ENCODE data around the gene ZBTB17. TPM values are rescaled to one million over a fixed set of nuclear protein-coding genes. Genes with fewer than 3 reads are reported as not detected.

ZBTB17 gene
- total and polyA plus RNA-seq, 12 donors = 16.4 to 54.9 (median 20.8) TPM

DNA sequence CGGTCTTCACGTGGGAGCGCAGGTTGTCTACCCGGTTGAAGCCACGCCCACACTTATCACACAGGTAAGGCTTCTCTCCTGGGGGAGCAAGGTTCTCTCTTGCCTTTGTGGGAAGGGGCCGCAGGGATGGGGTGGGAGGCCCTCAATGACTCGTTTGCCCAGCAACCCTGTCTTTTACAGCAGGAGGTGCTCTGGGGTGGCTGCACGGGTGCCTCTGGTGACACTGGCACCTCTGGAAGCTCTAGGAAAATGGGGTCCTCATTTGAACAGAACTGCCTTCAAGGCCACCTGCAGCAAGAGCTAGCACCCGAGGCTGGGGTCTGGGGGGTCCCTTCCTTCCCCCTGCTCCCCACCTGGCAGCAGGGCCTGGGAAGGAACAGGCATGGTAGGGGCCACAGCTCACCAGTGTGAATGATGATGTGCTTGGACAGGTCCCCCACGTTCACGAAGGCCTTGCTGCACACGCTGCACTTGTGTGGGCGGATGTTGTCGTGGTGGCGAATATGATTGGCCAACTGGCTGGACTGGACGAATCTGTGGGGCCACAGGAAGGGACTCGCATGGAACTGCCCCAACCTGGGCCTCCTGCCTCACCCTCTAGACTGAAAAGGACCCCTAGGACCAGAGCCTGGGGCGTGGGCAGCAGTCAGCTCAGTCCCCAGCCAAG, 33.1 kb downstream of the ZBTB17 start:
- no peak overlapping the region for H3K27ac ChIP-seq
- ATAC-seq (no peak), DNase-seq (no peak)

DNA sequence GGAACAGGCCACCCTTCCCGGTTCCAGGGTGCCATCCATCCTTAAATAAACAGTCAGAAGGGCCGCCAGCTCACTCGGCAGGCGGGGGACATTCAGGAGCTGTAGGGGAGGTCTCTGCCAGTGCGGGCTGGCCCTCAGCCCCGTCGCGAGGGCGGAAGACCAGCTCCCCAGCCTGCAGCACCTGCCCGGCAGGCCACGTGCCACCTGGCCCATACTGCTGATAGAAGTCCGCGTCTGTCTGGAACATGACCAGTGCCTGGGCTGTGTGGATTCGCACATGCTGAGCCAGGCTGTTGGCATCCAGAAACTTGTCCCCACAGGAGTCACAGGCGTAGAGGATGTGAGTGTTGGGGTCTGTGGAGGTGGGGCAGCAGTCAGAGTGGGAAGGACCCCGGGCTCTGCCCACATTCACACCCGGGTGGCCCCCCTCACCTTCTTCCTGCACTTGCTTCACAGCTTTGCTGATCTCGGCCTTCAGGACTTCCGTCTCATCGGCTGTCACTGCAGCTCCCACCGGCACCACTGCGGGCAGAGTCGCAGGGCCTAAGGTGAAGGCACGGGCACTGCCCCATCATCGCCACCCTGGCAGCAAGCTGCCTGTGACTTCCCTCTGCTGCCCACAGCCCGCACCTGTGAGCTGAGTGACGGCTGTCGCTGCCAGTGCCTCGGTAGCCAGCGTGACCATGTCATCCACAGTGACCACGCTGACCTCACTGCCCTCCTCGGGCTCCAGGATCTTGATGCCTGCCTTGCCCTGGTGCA, 33.8 kb downstream of the ZBTB17 start:
- TF ChIP-seq, protein P1, sequence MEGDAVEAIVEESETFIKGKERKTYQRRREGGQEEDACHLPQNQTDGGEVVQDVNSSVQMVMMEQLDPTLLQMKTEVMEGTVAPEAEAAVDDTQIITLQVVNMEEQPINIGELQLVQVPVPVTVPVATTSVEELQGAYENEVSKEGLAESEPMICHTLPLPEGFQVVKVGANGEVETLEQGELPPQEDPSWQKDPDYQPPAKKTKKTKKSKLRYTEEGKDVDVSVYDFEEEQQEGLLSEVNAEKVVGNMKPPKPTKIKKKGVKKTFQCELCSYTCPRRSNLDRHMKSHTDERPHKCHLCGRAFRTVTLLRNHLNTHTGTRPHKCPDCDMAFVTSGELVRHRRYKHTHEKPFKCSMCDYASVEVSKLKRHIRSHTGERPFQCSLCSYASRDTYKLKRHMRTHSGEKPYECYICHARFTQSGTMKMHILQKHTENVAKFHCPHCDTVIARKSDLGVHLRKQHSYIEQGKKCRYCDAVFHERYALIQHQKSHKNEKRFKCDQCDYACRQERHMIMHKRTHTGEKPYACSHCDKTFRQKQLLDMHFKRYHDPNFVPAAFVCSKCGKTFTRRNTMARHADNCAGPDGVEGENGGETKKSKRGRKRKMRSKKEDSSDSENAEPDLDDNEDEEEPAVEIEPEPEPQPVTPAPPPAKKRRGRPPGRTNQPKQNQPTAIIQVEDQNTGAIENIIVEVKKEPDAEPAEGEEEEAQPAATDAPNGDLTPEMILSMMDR (IDR thresholded peaks at IDR 0.05) = no peak
- H3K4me1 ChIP-seq = peaks cover 3 to 22% (median 9%) of the 10 kb centered on the region in 9 donors
- intact Hi-C loops (cut with DNase I) = no loop called here
- no peaks in the 10 kb centered on the region for H3K27me3 ChIP-seq
- no peak overlapping the region for H3K4me3 ChIP-seq
- 89 to 90% methylated on average over 32 of the region's 32 CpGs for WGBS, 2 donors
- ATAC-seq (no peak), DNase-seq (no peak)
- no peaks in the 10 kb centered on the region for H3K9me3 ChIP-seq
- peaks cover 0 to 100% (median 84%) of the 10 kb centered on the region in 9 donors for H3K36me3 ChIP-seq
- no peak overlapping the region for H3K27ac ChIP-seq

More for the DNA sequence above, 33.1 kb downstream of the ZBTB17 start:
- WGBS, 2 donors = 83 to 85% methylated on average over 18 of the region's 18 CpGs
- Histone ChIP-seq H3K4me1 (peaks cover 3 to 17% (median 8%) of the 10 kb centered on the region in 9 donors), H3K9me3 (no peaks in the 10 kb centered on the region), H3K27me3 (no peaks in the 10 kb centered on the region), H3K4me3 (no peak overlapping the region), H3K36me3 (peaks cover 0 to 100% (median 85%) of the 10 kb centered on the region in 9 donors)
- TF ChIP-seq, protein P1 (IDR thresholded peaks at IDR 0.05) = no peak
- intact Hi-C loops (cut with DNase I) = no loop called here

GRCh38 chr1:15941044-15941840, 34.7 kb downstream of the ZBTB17 start:
- H3K4me3 ChIP-seq = no peak overlapping the region
- no peaks in the 10 kb centered on the region for H3K9me3 ChIP-seq
- no peak for ATAC-seq
- H3K4me1 ChIP-seq = peaks cover 3 to 22% (median 9%) of the 10 kb centered on the region in 9 donors
- H3K27me3 ChIP-seq = no peaks in the 10 kb centered on the region
- WGBS, 2 donors = 90% methylated on average over 13 of the region's 13 CpGs
- H3K36me3 ChIP-seq = peaks cover 0 to 100% (median 84%) of the 10 kb centered on the region in 9 donors
- DNase-seq = no peak
- TF ChIP-seq, protein P1 (IDR thresholded peaks at IDR 0.05) = no peak
- intact Hi-C loops (cut with DNase I) = no loop called here
- H3K27ac ChIP-seq = no peak overlapping the region

All from heart right ventricle (tissue), 16 donors.